GM12878 (cell line): ENCODE measurements around the gene B3GALT5.

Experiments used
- CEBPB ChIP-seq, 2 experiments: fragments of 150-350 bp in 1 of 2; IDR thresholded peaks; 2 replicates each; pipeline ENCODE4 v1.6.1; 2012 to 2014; ENCODE audit warnings: low read depth in 2 of 2, low read length in 2 of 2, borderline replicate concordance in 1 of 2, inconsistent platforms in 1 of 2
- CTCF ChIP-seq, 3 experiments: IDR thresholded peaks in 2 of 3; conservative IDR thresholded peaks in 1 of 3; 2 replicates each; pipeline ENCODE4 v1.5.1; 2011; ENCODE audit warnings: low read depth in 3 of 3, low read length in 3 of 3, mild to moderate bottlenecking in 3 of 3, control low read depth in 2 of 3, moderate library complexity in 2 of 3, inconsistent platforms in 1 of 3, mixed read lengths in 1 of 3; ENCODE audit not compliant: control insufficient read depth in 2 of 3, insufficient read depth in 1 of 3; ENCODE audit errors: extremely low read depth in 1 of 3
- EZH2 ChIP-seq: IDR thresholded peaks from 2 replicates; pipeline ENCODE4 v1.6.1; 2012; ENCODE audit warnings: low read depth, mild to moderate bottlenecking, control low read depth, inconsistent platforms, low read length, borderline replicate concordance; ENCODE audit not compliant: control insufficient read depth
- LARP7 ChIP-seq: fragments of 450-650 bp; IDR thresholded peaks from 2 replicates; pipeline ENCODE4 v1.6.1; 2017; ENCODE audit warnings: mild to moderate bottlenecking
- MYC ChIP-seq: IDR thresholded peaks from 2 replicates; pipeline ENCODE4 v1.6.1; 2011; ENCODE audit warnings: mild to moderate bottlenecking, low read length, moderate library complexity, inconsistent platforms; ENCODE audit not compliant: insufficient read depth, insufficient replicate concordance, insufficient read length, severe bottlenecking
- RAD21 ChIP-seq: IDR thresholded peaks from 2 replicates; pipeline ENCODE4 v1.6.1; 2011; ENCODE audit warnings: mild to moderate bottlenecking, low read depth, low read length, moderate library complexity; ENCODE audit not compliant: insufficient read depth
- SIN3A ChIP-seq: IDR thresholded peaks from 2 replicates; pipeline ENCODE4 v1.6.1; 2012; ENCODE audit warnings: low read depth, low read length, improper control_type of control experiment
- TCF12 ChIP-seq: IDR thresholded peaks from 2 replicates; pipeline ENCODE4 v1.6.1; 2011; ENCODE audit warnings: low read depth, mild to moderate bottlenecking, low read length
- USF1 ChIP-seq: IDR thresholded peaks from 2 replicates; pipeline ENCODE4 v1.6.1; 2011; ENCODE audit warnings: borderline replicate concordance, low read depth, mild to moderate bottlenecking, moderate library complexity, mixed read lengths, low read length; ENCODE audit not compliant: insufficient read depth; ENCODE audit errors: extremely low read length
- ZNF274 ChIP-seq: IDR thresholded peaks from one replicate; pipeline ENCODE4 v1.8.0; 2011; ENCODE audit not compliant: insufficient read length, insufficient read depth

- TF ChIP-seq EZH2: no peak
- no peak for TF ChIP-seq RAD21
- TF ChIP-seq CTCF (IDR thresholded peaks at IDR 0.05 in 2 of 3, conservative IDR thresholded peaks at IDR 0.05 in 1 of 3; ENCODE audit: control insufficient read depth in 2 of 3, extremely low read depth in 1 of 3, insufficient read depth in 1 of 3, low read depth in 3 of 3, low read length in 3 of 3): no peak
- no peak for TF ChIP-seq USF1
- no peak for TF ChIP-seq LARP7
- TF ChIP-seq CEBPB (IDR thresholded peaks at IDR 0.05; ENCODE audit: borderline replicate concordance in 1 of 2, low read depth in 2 of 2, low read length in 2 of 2): no peak
- no peak for TF ChIP-seq TCF12
- TF ChIP-seq MYC: no peak
- no peak for TF ChIP-seq ZNF274
- TF ChIP-seq SIN3A: no peak
These were observed 21.8 kb downstream of the B3GALT5 start for GRCh38 chr21:39634507-39634906.
